Measurements from ENCODE around the gene CTTN.

DNA sequence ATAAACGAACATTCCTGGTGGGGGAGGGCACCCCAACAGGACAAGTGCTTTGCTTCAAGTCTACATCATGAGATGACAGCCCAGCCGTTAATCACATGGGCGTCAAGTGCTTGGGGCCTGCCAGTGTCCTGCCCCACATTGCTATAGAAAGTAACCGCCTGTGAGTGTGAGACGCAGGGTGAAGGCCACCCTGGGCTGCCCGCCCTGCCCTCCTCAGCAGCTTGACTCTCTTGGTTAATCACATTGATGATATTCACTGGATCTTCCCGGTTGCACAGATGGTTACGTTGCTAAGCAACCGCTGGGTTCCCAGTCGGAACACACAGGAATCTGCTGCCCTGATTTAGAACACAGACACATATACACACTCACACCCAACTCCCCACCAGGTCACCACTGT, 79.3 kb downstream of the CTTN start:
- TF ChIP-seq, protein P1, sequence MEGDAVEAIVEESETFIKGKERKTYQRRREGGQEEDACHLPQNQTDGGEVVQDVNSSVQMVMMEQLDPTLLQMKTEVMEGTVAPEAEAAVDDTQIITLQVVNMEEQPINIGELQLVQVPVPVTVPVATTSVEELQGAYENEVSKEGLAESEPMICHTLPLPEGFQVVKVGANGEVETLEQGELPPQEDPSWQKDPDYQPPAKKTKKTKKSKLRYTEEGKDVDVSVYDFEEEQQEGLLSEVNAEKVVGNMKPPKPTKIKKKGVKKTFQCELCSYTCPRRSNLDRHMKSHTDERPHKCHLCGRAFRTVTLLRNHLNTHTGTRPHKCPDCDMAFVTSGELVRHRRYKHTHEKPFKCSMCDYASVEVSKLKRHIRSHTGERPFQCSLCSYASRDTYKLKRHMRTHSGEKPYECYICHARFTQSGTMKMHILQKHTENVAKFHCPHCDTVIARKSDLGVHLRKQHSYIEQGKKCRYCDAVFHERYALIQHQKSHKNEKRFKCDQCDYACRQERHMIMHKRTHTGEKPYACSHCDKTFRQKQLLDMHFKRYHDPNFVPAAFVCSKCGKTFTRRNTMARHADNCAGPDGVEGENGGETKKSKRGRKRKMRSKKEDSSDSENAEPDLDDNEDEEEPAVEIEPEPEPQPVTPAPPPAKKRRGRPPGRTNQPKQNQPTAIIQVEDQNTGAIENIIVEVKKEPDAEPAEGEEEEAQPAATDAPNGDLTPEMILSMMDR (IDR thresholded peaks at IDR 0.05 in 4 of 5, conservative IDR thresholded peaks at IDR 0.05 in 1 of 5): no peak
- TF ChIP-seq POLR2A (IDR thresholded peaks at IDR 0.05): no peak
